OCI-LY3 (cell line): Measurements from ENCODE around the gene TMEM129.
"Not testable (repeated sequence)": the region's sequence is repeated elsewhere in the genome, so short reads cannot be mapped to it uniquely, and the experiment has no call there.

ENCODE experiments used
- H2AFZ ChIP-seq: fragments of 200-600, 300-600 bp; shearing (Covaris generic); 2 replicates; pipeline ENCODE4 v1.6.0; 2014; ENCODE audit warnings: antibody characterized with exemption, low read depth, low read length
- H3K27ac ChIP-seq: fragments of 200-600, 300-600 bp; sonication (generic); 2 replicates; pipeline ENCODE4 v1.5.1; 2014; ENCODE audit warnings: mild to moderate bottlenecking, low read length, moderate library complexity, mixed read lengths
- H3K27me3 ChIP-seq: fragments of 200-600, 300-600 bp; sonication (generic); 2 replicates; pipeline ENCODE4 v1.6.1; 2014; ENCODE audit warnings: low read depth, low read length, mixed read lengths
- H3K36me3 ChIP-seq: fragments of 200-600, 300-600 bp; sonication (generic); replicated peaks from 2 replicates; pipeline ENCODE3; 2014; ENCODE audit warnings: low read depth, low read length, mixed read lengths
- H3K4me1 ChIP-seq: fragments of 300-600, 200-600 bp; sonication (generic); 2 replicates; pipeline ENCODE4 v1.6.1; 2014; ENCODE audit warnings: low read length, mixed read lengths
- H3K4me2 ChIP-seq: fragments of 200-600, 300-600 bp; sonication (generic); 2 replicates; pipeline ENCODE4 v1.6.1; 2014; ENCODE audit warnings: low read length, mixed read lengths
- H3K4me3 ChIP-seq: fragments of 300-600, 200-600 bp; sonication (generic); 2 replicates; pipeline ENCODE4 v1.5.1; 2014; ENCODE audit warnings: antibody characterized with exemption, mild to moderate bottlenecking, low read length, moderate library complexity
- H3K79me2 ChIP-seq: fragments of 300-600, 200-600 bp; shearing (Covaris generic); 2 replicates; pipeline ENCODE4 v1.6.1; 2014; ENCODE audit warnings: mild to moderate bottlenecking, low read length, mixed read lengths
- H3K9ac ChIP-seq: fragments of 300-600, 200-600 bp; shearing (Covaris generic); 2 replicates; pipeline ENCODE4 v1.6.0; 2014; ENCODE audit warnings: mild to moderate bottlenecking, low read length, moderate library complexity
- H3K9me3 ChIP-seq: fragments of 200-600, 300-600 bp; shearing (Covaris generic); 2 replicates; pipeline ENCODE4 v1.6.1; 2014; ENCODE audit warnings: low read length, mixed read lengths; ENCODE audit not compliant: insufficient read depth
- H4K20me1 ChIP-seq: fragments of 200-600, 300-600 bp; sonication (generic); 2 replicates; pipeline ENCODE4 v1.6.1; 2016; ENCODE audit warnings: low read length, mixed read lengths; ENCODE audit not compliant: insufficient read depth
- CTCF ChIP-seq: fragments of 200-600, 300-600 bp; sonication (generic); IDR thresholded peaks from 2 replicates; pipeline ENCODE4 v1.5.1; 2014; ENCODE audit warnings: antibody characterized with exemption, low read length, low read depth
- EZH2phosphoT487 ChIP-seq: fragments of 200-600 bp; shearing (Covaris generic); IDR thresholded peaks from 2 replicates; pipeline ENCODE4 v1.6.1; 2018; ENCODE audit warnings: antibody characterized with exemption, mixed run types, low read depth

TMEM129 gene

DNA sequence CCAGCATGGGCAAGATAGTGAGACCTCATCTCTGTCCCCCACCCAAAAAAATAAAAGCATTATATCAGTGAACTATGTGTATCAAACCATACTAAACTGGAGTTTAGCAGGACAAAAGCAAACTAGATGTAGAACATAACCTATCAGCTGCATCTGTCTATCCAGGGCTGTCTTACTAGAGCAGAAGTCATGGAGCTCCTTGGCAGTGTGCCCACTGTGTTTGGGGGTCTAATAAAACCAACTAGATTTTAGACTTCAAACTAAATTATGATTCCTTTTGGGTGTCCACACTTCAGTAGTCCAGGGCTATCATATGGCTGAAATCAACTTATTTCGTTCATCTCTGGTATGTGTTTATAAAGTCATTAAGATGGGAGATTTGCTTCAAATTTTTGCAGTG, 17.3 kb downstream of the TMEM129 start:
- no peaks in the 10 kb centered on the region for H3K27me3 ChIP-seq
- no peak overlapping the region for H3K4me3 ChIP-seq
- H2AFZ ChIP-seq: no peak overlapping the region
- peaks cover 90% of the 10 kb centered on the region for H4K20me1 ChIP-seq
- peaks cover 97% of the 10 kb centered on the region for H3K79me2 ChIP-seq
- H3K27ac ChIP-seq: no peak overlapping the region
- no peaks in the 10 kb centered on the region for H3K9me3 ChIP-seq
- H3K9ac ChIP-seq: no peak overlapping the region
- TF ChIP-seq EZH2phosphoT487 (no peak), CTCF (no peak)
- peaks cover 68% of the 10 kb centered on the region for H3K36me3 ChIP-seq
- H3K4me2 ChIP-seq: no peak overlapping the region
- peaks cover 4% of the 10 kb centered on the region; the same call in 1 of the 2 replicates for H3K4me1 ChIP-seq

GRCh38 chr4:1701671-1702070, 19.5 kb downstream of the TMEM129 start:
- Histone ChIP-seq H4K20me1 (peaks cover 76% of the 10 kb centered on the region), H3K36me3 (peaks cover 69% of the 10 kb centered on the region), H3K79me2 (peaks cover 87% of the 10 kb centered on the region)
- not testable (repeated sequence) for H3K4me3 ChIP-seq, H3K9me3 ChIP-seq, H2AFZ ChIP-seq, H3K9ac ChIP-seq, H3K4me2 ChIP-seq, H3K27ac ChIP-seq, H3K27me3 ChIP-seq, H3K4me1 ChIP-seq

DNA sequence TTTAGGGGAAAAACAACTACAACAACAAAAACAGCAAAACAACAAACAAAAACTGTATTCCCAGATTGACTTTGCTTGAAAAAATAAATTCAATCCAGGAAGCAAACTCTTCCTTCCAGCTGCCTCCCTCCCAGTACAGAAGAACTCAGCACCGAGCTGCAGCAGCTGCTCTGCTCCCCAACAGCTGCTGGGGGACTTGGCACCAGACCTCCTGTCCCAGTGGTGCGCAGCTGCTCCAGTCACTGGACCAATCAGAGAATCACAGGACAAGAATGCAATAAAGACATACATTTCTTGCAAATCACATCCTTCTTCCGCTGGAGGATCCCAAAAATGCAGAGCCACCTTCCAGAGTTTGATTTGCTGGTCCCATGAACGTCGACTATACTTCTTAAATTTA, 25.2 kb downstream of the TMEM129 start:
- TF ChIP-seq EZH2phosphoT487 (no peak), CTCF (no peak)
- Histone ChIP-seq H3K4me1 (no peaks in the 10 kb centered on the region), H2AFZ (no peak overlapping the region), H3K9me3 (no peaks in the 10 kb centered on the region), H4K20me1 (peaks cover 54% of the 10 kb centered on the region), H3K79me2 (peaks cover 41% of the 10 kb centered on the region), H3K27ac (no peak overlapping the region), H3K4me2 (no peak overlapping the region), H3K36me3 (peaks cover 71% of the 10 kb centered on the region), H3K4me3 (no peak overlapping the region), H3K9ac (no peak overlapping the region), H3K27me3 (no peaks in the 10 kb centered on the region)

DNA sequence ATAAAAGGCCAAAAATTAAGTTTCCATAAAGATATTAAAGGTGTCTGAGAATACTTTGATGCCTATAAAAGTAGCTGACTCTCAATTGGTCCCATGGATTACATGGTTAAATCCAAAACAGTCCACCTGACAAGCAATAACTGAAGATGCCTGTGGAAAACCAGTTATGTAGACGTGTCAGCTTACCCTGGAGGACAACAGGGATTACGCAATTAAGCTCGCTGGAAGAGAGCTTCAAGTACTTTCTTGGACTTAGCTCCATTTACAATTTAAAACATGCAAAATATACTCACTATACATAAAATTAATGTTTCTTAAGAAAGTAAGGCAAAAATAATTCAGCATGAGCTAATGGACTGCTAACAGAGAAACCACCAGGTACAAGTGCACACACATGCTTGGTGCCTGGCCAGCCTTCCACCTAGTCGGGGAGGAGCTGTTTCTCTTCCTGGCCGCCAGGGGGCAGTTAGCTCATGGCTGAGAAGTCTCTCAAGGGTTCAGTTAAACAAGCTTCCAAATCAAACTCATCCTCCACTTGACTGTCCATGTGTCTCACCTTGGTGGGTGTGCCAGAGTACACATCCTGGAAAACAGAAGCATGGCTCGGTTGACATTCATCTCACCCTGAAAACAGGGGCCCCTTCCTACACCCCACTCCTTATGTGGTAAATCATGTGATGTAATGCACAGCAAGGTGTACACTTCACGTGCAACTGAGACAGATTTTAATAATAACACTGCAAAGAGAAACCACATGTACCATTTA, 27.8 kb downstream of the TMEM129 start:
- no peak overlapping the region for H3K4me2 ChIP-seq
- no peak overlapping the region for H2AFZ ChIP-seq
- H3K4me1 ChIP-seq: no peaks in the 10 kb centered on the region
- TF ChIP-seq EZH2phosphoT487: no peak
- TF ChIP-seq CTCF: peak; percentile 87
- no peak overlapping the region for H3K9ac ChIP-seq
- H3K36me3 ChIP-seq: peaks cover 60% of the 10 kb centered on the region
- H3K4me3 ChIP-seq: no peak overlapping the region
- H3K79me2 ChIP-seq: peaks cover 18% of the 10 kb centered on the region
- H3K9me3 ChIP-seq: no peaks in the 10 kb centered on the region
- peaks cover 38% of the 10 kb centered on the region for H4K20me1 ChIP-seq
- no peak overlapping the region for H3K27ac ChIP-seq
- H3K27me3 ChIP-seq: no peaks in the 10 kb centered on the region
